ENCODE measurements around the gene PTBP1. TPM values are rescaled to one million over a fixed set of nuclear protein-coding genes. Genes with fewer than 3 reads are reported as not detected.

Gene PTBP1
- total and polyA plus RNA-seq, 2 of the 13 experiments (the other 11 are each of a cell fraction or from before 2014, with no cell fraction given) = 195 to 288 TPM

GRCh38 chr19:778910-779653 is 18.2 kb upstream of the PTBP1 start (continued):
- no peak for TF ChIP-seq MTERF4 (CRISPR knock-in tag; IDR thresholded peaks at IDR 0.05)
- TF ChIP-seq ZBTB1 (CRISPR knock-in tag; IDR thresholded peaks at IDR 0.05; ENCODE audit: borderline replicate concordance) = no peak
- TF ChIP-seq ZBTB21 (CRISPR knock-in tag; IDR thresholded peaks at IDR 0.05) = no peak
- TF ChIP-seq PLSCR1 (CRISPR knock-in tag; IDR thresholded peaks at IDR 0.05; ENCODE audit: borderline replicate concordance) = no peak
- TF ChIP-seq ZSCAN9 (CRISPR knock-in tag; IDR thresholded peaks at IDR 0.05; ENCODE audit: borderline replicate concordance) = peak; percentile 96
- no peak for TF ChIP-seq POGZ (CRISPR knock-in tag; IDR thresholded peaks at IDR 0.05)
- no peak for TF ChIP-seq SRF (IDR thresholded peaks at IDR 0.05; ENCODE audit: low read depth, low read length)
- TF ChIP-seq NFIB (CRISPR knock-in tag; IDR thresholded peaks at IDR 0.05; ENCODE audit: borderline replicate concordance) = no peak
- no peak for TF ChIP-seq CREB1 (IDR thresholded peaks at IDR 0.05)
- no peak for TF ChIP-seq CREB1 (CRISPR knock-in tag; IDR thresholded peaks at IDR 0.05)
- no peak for TF ChIP-seq SNRNP70 (IDR thresholded peaks at IDR 0.05; ENCODE audit: low read depth, low read length)
- no peak for TF ChIP-seq SP2 (CRISPR knock-in tag; IDR thresholded peaks at IDR 0.05)
- TF ChIP-seq ZNF709 (CRISPR knock-in tag; IDR thresholded peaks at IDR 0.05) = no peak
- TF ChIP-seq, protein P1, sequence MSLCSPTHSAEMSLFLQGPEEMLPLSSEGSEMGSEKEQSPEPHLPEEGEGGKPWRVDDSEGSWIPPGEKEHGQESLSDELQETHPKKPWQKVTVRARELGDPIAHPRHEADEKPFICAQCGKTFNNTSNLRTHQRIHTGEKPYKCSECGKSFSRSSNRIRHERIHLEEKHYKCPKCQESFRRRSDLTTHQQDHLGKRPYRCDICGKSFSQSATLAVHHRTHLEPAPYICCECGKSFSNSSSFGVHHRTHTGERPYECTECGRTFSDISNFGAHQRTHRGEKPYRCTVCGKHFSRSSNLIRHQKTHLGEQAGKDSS (CRISPR knock-in tag; IDR thresholded peaks at IDR 0.05; ENCODE audit: borderline replicate concordance, low read depth) = peak; percentile 70; the same call in 1 of the 2 replicates
- TF ChIP-seq HNRNPL (IDR thresholded peaks at IDR 0.05; ENCODE audit: low read depth, low read length) = no peak
- TF ChIP-seq ZNF768 (CRISPR knock-in tag; IDR thresholded peaks at IDR 0.05) = no peak; the same call in 1 of the 2 replicates
- TF ChIP-seq ZBTB3 (CRISPR knock-in tag; IDR thresholded peaks at IDR 0.05; ENCODE audit: borderline replicate concordance, low read depth) = no peak; the same call in 1 of the 2 replicates
- no peak for TF ChIP-seq CERS6 (CRISPR knock-in tag; IDR thresholded peaks at IDR 0.05)
- no peak for TF ChIP-seq HMGA1 (CRISPR knock-in tag; conservative IDR thresholded peaks at IDR 0.05)
- TF ChIP-seq, protein P2, sequence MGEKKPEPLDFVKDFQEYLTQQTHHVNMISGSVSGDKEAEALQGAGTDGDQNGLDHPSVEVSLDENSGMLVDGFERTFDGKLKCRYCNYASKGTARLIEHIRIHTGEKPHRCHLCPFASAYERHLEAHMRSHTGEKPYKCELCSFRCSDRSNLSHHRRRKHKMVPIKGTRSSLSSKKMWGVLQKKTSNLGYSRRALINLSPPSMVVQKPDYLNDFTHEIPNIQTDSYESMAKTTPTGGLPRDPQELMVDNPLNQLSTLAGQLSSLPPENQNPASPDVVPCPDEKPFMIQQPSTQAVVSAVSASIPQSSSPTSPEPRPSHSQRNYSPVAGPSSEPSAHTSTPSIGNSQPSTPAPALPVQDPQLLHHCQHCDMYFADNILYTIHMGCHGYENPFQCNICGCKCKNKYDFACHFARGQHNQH (CRISPR knock-in tag; IDR thresholded peaks at IDR 0.05) = peak; percentile 85
- peak; percentile 67; the same call in 1 of the 2 replicates for TF ChIP-seq ZNF710 (CRISPR knock-in tag; IDR thresholded peaks at IDR 0.05; ENCODE audit: borderline replicate concordance)
- no peak for TF ChIP-seq ZFP36 (IDR thresholded peaks at IDR 0.05; ENCODE audit: borderline replicate concordance, low read depth, low read length, partially characterized antibody)
- no peak; the same call in 1 of the 2 replicates for TF ChIP-seq ZFP90 (CRISPR knock-in tag; IDR thresholded peaks at IDR 0.05; ENCODE audit: borderline replicate concordance)
- no peak for TF ChIP-seq TBP (CRISPR knock-in tag; IDR thresholded peaks at IDR 0.05)
